HepG2 (cell line): Measurements from ENCODE around the gene EYA4. TPM values are rescaled to one million over a fixed set of nuclear protein-coding genes. Genes with fewer than 3 reads are reported as not detected.

ENCODE experiments used
- ATAC-seq: fragments of 200-7000 bp; cut with Tn5 transposase; 3 replicates; pipeline ENCODE4 v1.9.1; 2020; ENCODE audit warnings: mild to moderate bottlenecking, moderate library complexity
- BruUV-seq: library from RNA; stranded (reverse); fragments of 400-500 nt; replicated peaks from 2 replicates; lab custom pipeline; 2021; lab: Mats Ljungman, UMichigan
- CTCF ChIA-PET: fragments of 300-600 bp; formaldehyde crosslinking; extraction: SDS; loops from one replicate; lab custom pipeline; 2021; ENCODE audit warnings: low total read pairs, inconsistent platforms, low intra/inter-chr PET ratio; lab: Yijun Ruan, JAX
- POLR2A ChIA-PET: fragments of 350-600 bp; sonication (Branson Sonifier 250); formaldehyde crosslinking; loops from one replicate; lab custom pipeline; 2020; ENCODE audit warnings: antibody characterized with exemption, inconsistent platforms; lab: Yijun Ruan, JAX
- DNase-seq: peaks from one replicate; pipeline ENCODE4 v3.0.0-alpha.2; 2015; ENCODE audit warnings: low spot score
- FAIRE-seq: peaks from 3 replicates; lab custom pipeline; 2011; peaks lifted over from hg19 to GRCh38; lab: Jason Lieb, UNC
- H2AFZ ChIP-seq: one replicate; pipeline ENCODE4 v1.6.1; 2011; ENCODE audit warnings: low read length, inconsistent platforms
- H3K27ac ChIP-seq: fragments of 300-600 bp; 3 replicates; pipeline ENCODE4 v1.8.0; 2011; ENCODE audit warnings: mixed run types, mild to moderate bottlenecking, mixed read lengths, low read length, inconsistent platforms; ENCODE audit not compliant: insufficient read depth; ENCODE audit errors: extremely low read length
- H3K27me3 ChIP-seq, 2 experiments: fragments of 200-600 bp in 1 of 2; 2 replicates in 1 of 2; 3 replicates in 1 of 2; pipeline versions ENCODE4 v1.6.0 to v1.8.0; 2011; ENCODE audit warnings: low read length in 2 of 2, mild to moderate bottlenecking in 2 of 2, moderate library complexity in 2 of 2, inconsistent platforms in 1 of 2; ENCODE audit not compliant: insufficient read depth in 2 of 2, control insufficient read depth in 1 of 2
- H3K36me3 ChIP-seq, 2 experiments: fragments of 200-600 bp in 1 of 2; replicated peaks in 1 of 2; 2 replicates in 1 of 2; 3 replicates in 1 of 2; pipeline versions ENCODE4 v1.5.1 to v1.8.0; 2011; ENCODE audit warnings: low read length in 2 of 2, inconsistent platforms in 1 of 2; ENCODE audit not compliant: insufficient read depth in 2 of 2, control insufficient read depth in 1 of 2
- H3K4me1 ChIP-seq: 2 replicates; pipeline ENCODE4 v1.5.1; 2012; ENCODE audit warnings: low read length, inconsistent platforms; ENCODE audit not compliant: insufficient read depth
- H3K4me2 ChIP-seq: 2 replicates; pipeline ENCODE4 v1.6.0; 2011; ENCODE audit warnings: low read depth, low read length, inconsistent platforms
- H3K4me3 ChIP-seq, 3 experiments: fragments of 200-600 bp in 1 of 3; sonication (generic), shearing (Covaris generic) in 1 of 3; replicated peaks in 1 of 3; 2 replicates each; pipeline ENCODE4 v1.5.1; 2011 to 2016; ENCODE audit warnings: low read length in 3 of 3, inconsistent platforms in 2 of 3, low read depth in 2 of 3, mild to moderate bottlenecking in 2 of 3, control low read depth in 1 of 3, mixed read lengths in 1 of 3; ENCODE audit not compliant: insufficient read depth in 1 of 3
- H3K79me2 ChIP-seq: one replicate; pipeline ENCODE4 v1.6.1; 2011; ENCODE audit warnings: low read length, inconsistent platforms; ENCODE audit not compliant: insufficient read depth
- H3K9ac ChIP-seq: 2 replicates; pipeline ENCODE4 v1.6.0; 2011; ENCODE audit warnings: mild to moderate bottlenecking, low read depth, low read length, inconsistent platforms; ENCODE audit not compliant: insufficient read depth
- H3K9me3 ChIP-seq: 2 replicates; pipeline ENCODE4 v1.5.1; 2012; ENCODE audit warnings: mild to moderate bottlenecking, low read length
- H4K20me1 ChIP-seq: 2 replicates; pipeline ENCODE4 v1.6.0; 2011; ENCODE audit warnings: inconsistent platforms, mild to moderate bottlenecking, low read length, moderate library complexity; ENCODE audit not compliant: insufficient read depth
- ATF5 ChIP-seq: sonication (generic); formaldehyde crosslinking; IDR thresholded peaks from 2 replicates; pipeline ENCODE4 v1.4.0; 2020; ENCODE audit warnings: mild to moderate bottlenecking, low read depth, missing genetic modification reagents
- CREB1 ChIP-seq, 2 experiments: fragments of 450-650 bp in 1 of 2; IDR thresholded peaks; 2 replicates each; pipeline ENCODE4 v1.6.1; 2016 to 2017; ENCODE audit warnings: control low read depth in 1 of 2, mild to moderate bottlenecking in 1 of 2, missing compliant biosample characterization in 1 of 2, missing genetic modification characterization in 1 of 2
- E2F2 ChIP-seq: sonication (generic); formaldehyde crosslinking; IDR thresholded peaks from 2 replicates; pipeline ENCODE4 v1.4.0; 2020; ENCODE audit warnings: missing genetic modification reagents, borderline replicate concordance
- FUBP1 ChIP-seq: sonication (generic); formaldehyde crosslinking; IDR thresholded peaks from 2 replicates; pipeline ENCODE4 v1.5.1; 2020; ENCODE audit warnings: missing genetic modification reagents, mild to moderate bottlenecking, borderline replicate concordance
- RERE ChIP-seq: IDR thresholded peaks from 2 replicates; pipeline ENCODE4 v1.6.1; 2016; ENCODE audit warnings: low read depth, missing genetic modification reagents, missing compliant biosample characterization
- SMARCC2 ChIP-seq: fragments of 450-650 bp; IDR thresholded peaks from 2 replicates; pipeline ENCODE4 v1.6.1; 2017; ENCODE audit warnings: antibody characterized with exemption, mild to moderate bottlenecking
- TAF1 ChIP-seq: sonication (generic); formaldehyde crosslinking; IDR thresholded peaks from 2 replicates; pipeline ENCODE4 v1.4.0; 2020; ENCODE audit warnings: missing genetic modification reagents
- ZNF253 ChIP-seq: sonication (generic); formaldehyde crosslinking; IDR thresholded peaks from 2 replicates; pipeline ENCODE4 v1.8.0; 2022; ENCODE audit warnings: mild to moderate bottlenecking, missing genetic modification reagents, borderline replicate concordance
- ZNF3 ChIP-seq: IDR thresholded peaks from 2 replicates; pipeline ENCODE4 v1.7.0; 2017; ENCODE audit warnings: inconsistent platforms
- ZNF567 ChIP-seq: sonication (generic); formaldehyde crosslinking; IDR thresholded peaks from 2 replicates; pipeline ENCODE4 v1.8.1; 2023; ENCODE audit warnings: mild to moderate bottlenecking, missing genetic modification reagents, borderline replicate concordance
- ZNF619 ChIP-seq: sonication (generic); formaldehyde crosslinking; IDR thresholded peaks from 2 replicates; pipeline ENCODE4 v1.4.0; 2020; ENCODE audit warnings: mild to moderate bottlenecking, missing genetic modification reagents
- ZNF776 ChIP-seq: sonication (generic); formaldehyde crosslinking; IDR thresholded peaks from 2 replicates; pipeline ENCODE4 v1.4.0; 2020; ENCODE audit warnings: mild to moderate bottlenecking, missing genetic modification reagents
- ZNF878 ChIP-seq: sonication (generic); formaldehyde crosslinking; IDR thresholded peaks from 2 replicates; pipeline ENCODE4 v1.8.1; 2023; ENCODE audit warnings: mild to moderate bottlenecking, missing genetic modification reagents, moderate library complexity
- ZSCAN22 ChIP-seq: sonication (generic); formaldehyde crosslinking; IDR thresholded peaks from 2 replicates; pipeline ENCODE4 v1.4.0; 2020; ENCODE audit warnings: mild to moderate bottlenecking, missing genetic modification reagents
- ZSCAN31 ChIP-seq: sonication (generic); formaldehyde crosslinking; IDR thresholded peaks from 2 replicates; pipeline ENCODE4 v1.5.0; 2020; ENCODE audit warnings: low read depth, mild to moderate bottlenecking, missing genetic modification reagents
- WGBS: methylation state at CpG from one replicate; pipeline ENCODE4 v1.1.6; 2017; ENCODE audit warnings: low lambda C conversion rate; 5-methylcytosine and 5-hydroxymethylcytosine counted together
- in situ Hi-C: cut with HindIII; loops from 2 replicates; pipeline ENCODE4 v1.10.0; 2017; ENCODE audit warnings: low pct_unique_long_range_greater_than_20kb; ENCODE audit not compliant: extremely low pct_ligation_motif_present
- intact Hi-C: fragments of 100-400 bp; cut with micrococcal nuclease; formaldehyde crosslinking; loops from one replicate; pipeline ENCODE4 v1.10.0; 2022; ENCODE audit not compliant: unreplicated experiment
- polyA plus RNA-seq, 8 experiments: library from polyadenylated mRNA; depleted of rRNA in 3 of 8; stranded (reverse) in 7 of 8; unstranded in 1 of 8; fragments of >200 nt; fragmentation: Illumina TruSeq in 4 of 8; extraction: Trizol in 4 of 8; gene quantifications; 2 replicates each; pipeline versions ENCODE4 v1.2.1 to v1.2.3, GENCODE V29; 2011 to 2016; ENCODE audit warnings: low read depth in 4 of 8, missing spikeins in 1 of 8, mixed read lengths in 1 of 8; ENCODE audit not compliant: insufficient read depth in 1 of 8
- total RNA-seq, 5 experiments: library from RNA; depleted of rRNA; stranded (reverse); fragments of >200 nt; fragmentation: Illumina TruSeq; extraction: Trizol; gene quantifications; 2 replicates each; pipeline ENCODE4 v1.2.3, GENCODE V29; 2016; ENCODE audit warnings: low read depth in 1 of 5

Gene EYA4
- total and polyA plus RNA-seq, 2 of the 13 experiments (the other 11 are each of a cell fraction or from before 2014, with no cell fraction given), result not detected

- TF ChIP-seq SMARCC2, result no peak
These were observed 49.8 kb downstream of the EYA4 start (continued) for GRCh38 chr6:133290930-133291329.

- no peaks in the 10 kb centered on the region for H3K27me3 ChIP-seq
- no peaks in the 10 kb centered on the region for H3K9me3 ChIP-seq
- ATAC-seq, result no peak
- ChIA-PET POLR2A (no interaction called here), CTCF (no interaction called here)
- H3K4me1 ChIP-seq, result no peaks in the 10 kb centered on the region
- no peaks in the 10 kb centered on the region for H3K36me3 ChIP-seq
- H4K20me1 ChIP-seq, result no peaks in the 10 kb centered on the region
- no peak overlapping the region for H3K9ac ChIP-seq
- no peak overlapping the region for H3K4me2 ChIP-seq
- intact Hi-C loops, result no loop called here
- in situ Hi-C loops, result no loop called here
- no peak overlapping the region for H3K27ac ChIP-seq
- FAIRE-seq, result no peak
- DNase-seq, result no peak
- no peak overlapping the region for H2AFZ ChIP-seq
- WGBS, result 0% methylated on average over 1 of the region's 1 CpG
- no peak overlapping the region for H3K4me3 ChIP-seq
- no peaks in the 10 kb centered on the region for H3K79me2 ChIP-seq
- no TSS peak for BruUV-seq
- no peak for TF ChIP-seq ZNF776 (CRISPR knock-in tag)
- no peak for TF ChIP-seq TAF1 (CRISPR knock-in tag)
- no peak for TF ChIP-seq ZNF619 (CRISPR knock-in tag)
- TF ChIP-seq FUBP1 (CRISPR knock-in tag), result no peak
- no peak for TF ChIP-seq ATF5 (CRISPR knock-in tag)
- no peak for TF ChIP-seq RERE (CRISPR knock-in tag)
- TF ChIP-seq ZNF878 (CRISPR knock-in tag), result no peak
- no peak for TF ChIP-seq ZNF253
- no peak for TF ChIP-seq ZSCAN31 (CRISPR knock-in tag)
- TF ChIP-seq CREB1 (IDR thresholded peaks at IDR 0.05), result no peak
- no peak for TF ChIP-seq CREB1 (CRISPR knock-in tag; IDR thresholded peaks at IDR 0.05)
- TF ChIP-seq ZNF3 (CRISPR knock-in tag), result no peak
- TF ChIP-seq E2F2 (CRISPR knock-in tag), result no peak
- no peak for TF ChIP-seq ZNF567 (CRISPR knock-in tag)
- no peak for TF ChIP-seq ZSCAN22 (CRISPR knock-in tag)
These were observed 50.5 kb downstream of the EYA4 start for GRCh38 chr6:133291671-133292070.
